Esophagus muscularis mucosa (tissue), 4 donors: ENCODE data around the gene BCAS3.

Experiments used
- CTCF ChIP-seq, 3 experiments: fragments of 200-600 bp in 2 of 3; fragments of 450-650 bp in 1 of 3; sonication (generic) in 2 of 3; IDR thresholded peaks; one replicate each; pipeline ENCODE4 v1.5.1; 2017 to 2019; ENCODE audit warnings: antibody characterized with exemption in 3 of 3, mild to moderate bottlenecking in 2 of 3, moderate library complexity in 1 of 3
- EP300 ChIP-seq: sonication (generic); formaldehyde crosslinking; IDR thresholded peaks from one replicate; pipeline ENCODE4 v1.6.1; 2017; ENCODE audit warnings: antibody characterized with exemption
- POLR2AphosphoS5 ChIP-seq, 2 donors: sonication (generic); formaldehyde crosslinking; IDR thresholded peaks; one replicate each; pipeline ENCODE4 v1.6.1; 2017; ENCODE audit warnings: antibody characterized with exemption in 2 of 2

DNA sequence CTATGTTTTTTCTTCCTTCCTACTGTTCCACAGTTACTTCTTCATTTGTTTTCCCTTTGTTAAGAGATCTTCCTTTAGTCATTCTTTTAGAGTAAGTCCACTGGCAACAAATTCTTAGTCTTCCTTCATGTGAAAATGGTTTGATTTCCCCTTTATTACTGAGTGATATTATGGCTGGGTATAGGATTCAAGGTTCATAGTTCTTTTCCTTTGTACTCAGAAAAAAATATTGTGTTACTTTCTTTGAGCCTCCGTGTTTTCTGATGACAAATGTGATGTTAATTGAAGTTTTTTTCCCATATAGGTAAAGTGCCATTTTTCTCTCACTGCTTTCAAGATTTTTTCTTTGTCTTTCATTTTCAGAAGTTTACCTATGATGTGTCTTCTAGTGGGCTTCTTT is 438.9 kb downstream of the BCAS3 start:
- TF ChIP-seq CTCF (IDR thresholded peaks at IDR 0.05), result no peak
- no peak for TF ChIP-seq POLR2AphosphoS5 (IDR thresholded peaks at IDR 0.05)
- no peak for TF ChIP-seq EP300
